Neural progenitor cell (in vitro differentiated cells): ENCODE data around the gene STARD9.

Experiments used
- CTCF ChIP-seq: fragments of 200-600 bp; sonication (generic); IDR thresholded peaks from 2 replicates; pipeline ENCODE4 v1.5.1; 2017; ENCODE audit warnings: antibody characterized with exemption, mild to moderate bottlenecking
- EZH2 ChIP-seq: fragments of 200-600 bp; sonication (generic); IDR thresholded peaks from 2 replicates; pipeline ENCODE4 v1.6.1; 2017; ENCODE audit warnings: antibody characterized with exemption, mild to moderate bottlenecking, moderate library complexity

- TF ChIP-seq CTCF (no peak), EZH2 (no peak)
Observed at GRCh38 chr15:42544853-42545629, 30.4 kb upstream of the STARD9 start.
